HepG2 (cell line): ENCODE data around the gene SYPL1. TPM values are rescaled to one million over a fixed set of nuclear protein-coding genes. Genes with fewer than 3 reads are reported as not detected.

Experiments
- GATAD2A ChIP-seq: IDR thresholded peaks from 2 replicates; pipeline ENCODE4 v1.6.1; 2016
- NR3C1 ChIP-seq: sonication (generic); formaldehyde crosslinking; IDR thresholded peaks from 2 replicates; pipeline ENCODE4 v1.4.0; 2020; ENCODE audit warnings: missing genetic modification reagents
- PPARG ChIP-seq: conservative IDR thresholded peaks from 2 replicates; pipeline ENCODE4 v1.6.1; 2016; ENCODE audit warnings: missing biosample characterization, missing genetic modification reagents
- RERE ChIP-seq: IDR thresholded peaks from 2 replicates; pipeline ENCODE4 v1.6.1; 2016; ENCODE audit warnings: low read depth, missing genetic modification reagents, missing compliant biosample characterization
- SPEN ChIP-seq: sonication (generic); formaldehyde crosslinking; IDR thresholded peaks from 2 replicates; pipeline ENCODE4 v1.5.1; 2020; ENCODE audit warnings: low read depth, mild to moderate bottlenecking, missing genetic modification reagents
- ZBTB42 ChIP-seq: sonication (generic); formaldehyde crosslinking; IDR thresholded peaks from 2 replicates; pipeline ENCODE4 v1.5.0; 2020; ENCODE audit warnings: mild to moderate bottlenecking, missing genetic modification reagents
- ZFAT ChIP-seq: sonication (generic); formaldehyde crosslinking; conservative IDR thresholded peaks from 2 replicates; pipeline ENCODE4 v1.8.1; 2023; ENCODE audit warnings: missing genetic modification reagents, inconsistent platforms
- ZNF292 ChIP-seq: sonication (generic); formaldehyde crosslinking; IDR thresholded peaks from 2 replicates; pipeline ENCODE4 v1.8.1; 2022; ENCODE audit warnings: mild to moderate bottlenecking, low read depth, missing genetic modification reagents, borderline replicate concordance
- ZNF337 ChIP-seq: sonication (generic); formaldehyde crosslinking; IDR thresholded peaks from 2 replicates; pipeline ENCODE4 v1.5.1; 2020; ENCODE audit warnings: missing genetic modification reagents, low read depth, mild to moderate bottlenecking, borderline replicate concordance
- ZNF33B ChIP-seq: sonication (generic); formaldehyde crosslinking; IDR thresholded peaks from 2 replicates; pipeline ENCODE4 v1.5.1; 2020; ENCODE audit warnings: mild to moderate bottlenecking, missing genetic modification reagents
- ZNF383 ChIP-seq: sonication (generic); formaldehyde crosslinking; IDR thresholded peaks from 2 replicates; pipeline ENCODE4 v1.4.0; 2020; ENCODE audit warnings: missing genetic modification reagents, mild to moderate bottlenecking, borderline replicate concordance
- ZNF451 ChIP-seq: sonication (generic); formaldehyde crosslinking; IDR thresholded peaks from 2 replicates; pipeline ENCODE4 v1.5.0; 2020; ENCODE audit warnings: mild to moderate bottlenecking, missing genetic modification reagents
- ZNF484 ChIP-seq: sonication (generic); formaldehyde crosslinking; IDR thresholded peaks from 2 replicates; pipeline ENCODE4 v1.5.1; 2020; ENCODE audit warnings: mild to moderate bottlenecking, low read depth, missing genetic modification reagents, borderline replicate concordance
- ZNF564 ChIP-seq: sonication (generic); formaldehyde crosslinking; IDR thresholded peaks from 2 replicates; pipeline ENCODE4 v1.8.1; 2023; ENCODE audit warnings: mild to moderate bottlenecking, missing genetic modification reagents
- ZNF652 ChIP-seq: IDR thresholded peaks from 2 replicates; pipeline ENCODE4 v1.6.1; 2016; ENCODE audit warnings: low read depth, borderline replicate concordance
- ZNF761 ChIP-seq: sonication (generic); formaldehyde crosslinking; conservative IDR thresholded peaks from 2 replicates; pipeline ENCODE4 v1.4.0; 2020; ENCODE audit warnings: mild to moderate bottlenecking, missing genetic modification reagents
- ZNF781 ChIP-seq: sonication (generic); formaldehyde crosslinking; IDR thresholded peaks from 2 replicates; pipeline ENCODE4 v1.5.1; 2020; ENCODE audit warnings: borderline replicate concordance, mild to moderate bottlenecking, missing genetic modification reagents; ENCODE audit errors: not compliant biosample characterization
- ZNF878 ChIP-seq: sonication (generic); formaldehyde crosslinking; IDR thresholded peaks from 2 replicates; pipeline ENCODE4 v1.8.1; 2023; ENCODE audit warnings: mild to moderate bottlenecking, missing genetic modification reagents, moderate library complexity
- polyA plus RNA-seq, 8 experiments: library from polyadenylated mRNA; depleted of rRNA in 3 of 8; stranded (reverse) in 7 of 8; unstranded in 1 of 8; fragments of >200 nt; fragmentation: Illumina TruSeq in 4 of 8; extraction: Trizol in 4 of 8; gene quantifications; 2 replicates each; pipeline versions ENCODE4 v1.2.1 to v1.2.3, GENCODE V29; 2011 to 2016; ENCODE audit warnings: low read depth in 4 of 8, missing spikeins in 1 of 8, mixed read lengths in 1 of 8; ENCODE audit not compliant: insufficient read depth in 1 of 8
- total RNA-seq, 5 experiments: library from RNA; depleted of rRNA; stranded (reverse); fragments of >200 nt; fragmentation: Illumina TruSeq; extraction: Trizol; gene quantifications; 2 replicates each; pipeline ENCODE4 v1.2.3, GENCODE V29; 2016; ENCODE audit warnings: low read depth in 1 of 5
- TF ChIP-seq, protein P1 (sequence below): sonication (generic); formaldehyde crosslinking; IDR thresholded peaks from 2 replicates; pipeline ENCODE4 v1.4.0; 2020; ENCODE audit warnings: missing genetic modification reagents
- TF ChIP-seq, protein P2 (sequence below): sonication (generic); formaldehyde crosslinking; IDR thresholded peaks from 2 replicates; pipeline ENCODE4 v1.4.0; 2020; ENCODE audit warnings: mild to moderate bottlenecking, low read depth, missing genetic modification reagents

SYPL1 gene
- total and polyA plus RNA-seq, 2 of the 13 experiments (the other 11 are each of a cell fraction or from before 2014, with no cell fraction given): 27.5 to 40.2 TPM

DNA sequence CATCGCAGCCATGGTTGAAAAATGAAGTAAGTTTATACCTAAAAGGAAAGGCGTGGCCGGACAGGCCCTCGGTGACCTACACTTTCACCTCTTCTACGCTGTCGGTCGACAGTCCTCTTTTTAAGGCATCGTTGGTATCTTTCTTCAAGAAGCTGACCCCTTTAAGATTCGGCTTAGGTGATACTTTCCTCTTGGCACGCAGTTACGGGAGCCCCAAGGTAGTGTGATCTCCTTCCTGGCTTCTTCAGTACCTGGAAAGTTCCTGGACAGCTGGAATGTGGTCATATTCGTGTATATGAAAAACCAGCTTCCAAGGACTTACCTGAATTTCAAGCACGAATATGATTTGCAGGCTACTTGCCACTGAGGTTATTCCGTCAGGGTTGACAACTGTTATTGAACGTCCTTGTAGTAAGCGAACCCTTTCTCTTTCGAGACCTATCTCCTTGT lies 885 bp upstream of the SYPL1 start (continued):
- no peak for TF ChIP-seq RERE
- TF ChIP-seq NR3C1: no peak
- TF ChIP-seq ZNF781: no peak
- TF ChIP-seq ZNF451 (CRISPR knock-in tag): no peak
- TF ChIP-seq, protein P1, sequence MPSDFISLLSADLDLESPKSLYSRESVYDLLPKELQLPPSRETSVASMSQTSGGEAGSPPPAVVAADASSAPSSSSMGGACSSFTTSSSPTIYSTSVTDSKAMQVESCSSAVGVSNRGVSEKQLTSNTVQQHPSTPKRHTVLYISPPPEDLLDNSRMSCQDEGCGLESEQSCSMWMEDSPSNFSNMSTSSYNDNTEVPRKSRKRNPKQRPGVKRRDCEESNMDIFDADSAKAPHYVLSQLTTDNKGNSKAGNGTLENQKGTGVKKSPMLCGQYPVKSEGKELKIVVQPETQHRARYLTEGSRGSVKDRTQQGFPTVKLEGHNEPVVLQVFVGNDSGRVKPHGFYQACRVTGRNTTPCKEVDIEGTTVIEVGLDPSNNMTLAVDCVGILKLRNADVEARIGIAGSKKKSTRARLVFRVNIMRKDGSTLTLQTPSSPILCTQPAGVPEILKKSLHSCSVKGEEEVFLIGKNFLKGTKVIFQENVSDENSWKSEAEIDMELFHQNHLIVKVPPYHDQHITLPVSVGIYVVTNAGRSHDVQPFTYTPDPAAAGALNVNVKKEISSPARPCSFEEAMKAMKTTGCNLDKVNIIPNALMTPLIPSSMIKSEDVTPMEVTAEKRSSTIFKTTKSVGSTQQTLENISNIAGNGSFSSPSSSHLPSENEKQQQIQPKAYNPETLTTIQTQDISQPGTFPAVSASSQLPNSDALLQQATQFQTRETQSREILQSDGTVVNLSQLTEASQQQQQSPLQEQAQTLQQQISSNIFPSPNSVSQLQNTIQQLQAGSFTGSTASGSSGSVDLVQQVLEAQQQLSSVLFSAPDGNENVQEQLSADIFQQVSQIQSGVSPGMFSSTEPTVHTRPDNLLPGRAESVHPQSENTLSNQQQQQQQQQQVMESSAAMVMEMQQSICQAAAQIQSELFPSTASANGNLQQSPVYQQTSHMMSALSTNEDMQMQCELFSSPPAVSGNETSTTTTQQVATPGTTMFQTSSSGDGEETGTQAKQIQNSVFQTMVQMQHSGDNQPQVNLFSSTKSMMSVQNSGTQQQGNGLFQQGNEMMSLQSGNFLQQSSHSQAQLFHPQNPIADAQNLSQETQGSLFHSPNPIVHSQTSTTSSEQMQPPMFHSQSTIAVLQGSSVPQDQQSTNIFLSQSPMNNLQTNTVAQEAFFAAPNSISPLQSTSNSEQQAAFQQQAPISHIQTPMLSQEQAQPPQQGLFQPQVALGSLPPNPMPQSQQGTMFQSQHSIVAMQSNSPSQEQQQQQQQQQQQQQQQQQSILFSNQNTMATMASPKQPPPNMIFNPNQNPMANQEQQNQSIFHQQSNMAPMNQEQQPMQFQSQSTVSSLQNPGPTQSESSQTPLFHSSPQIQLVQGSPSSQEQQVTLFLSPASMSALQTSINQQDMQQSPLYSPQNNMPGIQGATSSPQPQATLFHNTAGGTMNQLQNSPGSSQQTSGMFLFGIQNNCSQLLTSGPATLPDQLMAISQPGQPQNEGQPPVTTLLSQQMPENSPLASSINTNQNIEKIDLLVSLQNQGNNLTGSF: no peak
- no peak for TF ChIP-seq ZNF761 (CRISPR knock-in tag)
- TF ChIP-seq ZNF652 (CRISPR knock-in tag): no peak
- TF ChIP-seq ZNF484: no peak
- no peak for TF ChIP-seq ZNF292 (CRISPR knock-in tag)
- no peak for TF ChIP-seq SPEN (CRISPR knock-in tag)
- TF ChIP-seq, protein P2, sequence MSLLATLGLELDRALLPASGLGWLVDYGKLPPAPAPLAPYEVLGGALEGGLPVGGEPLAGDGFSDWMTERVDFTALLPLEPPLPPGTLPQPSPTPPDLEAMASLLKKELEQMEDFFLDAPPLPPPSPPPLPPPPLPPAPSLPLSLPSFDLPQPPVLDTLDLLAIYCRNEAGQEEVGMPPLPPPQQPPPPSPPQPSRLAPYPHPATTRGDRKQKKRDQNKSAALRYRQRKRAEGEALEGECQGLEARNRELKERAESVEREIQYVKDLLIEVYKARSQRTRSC (CRISPR knock-in tag): peak; percentile 10; the same call in 1 of the 2 replicates
- TF ChIP-seq ZNF564: no peak
- no peak for TF ChIP-seq ZNF878
- no peak for TF ChIP-seq ZFAT (CRISPR knock-in tag)
- TF ChIP-seq PPARG (CRISPR knock-in tag): no peak
- no peak for TF ChIP-seq ZBTB42 (CRISPR knock-in tag)
- TF ChIP-seq ZNF383 (CRISPR knock-in tag): 0 out of 2 replicates have a peak, but pooled peaks have one; percentile 37
- no peak for TF ChIP-seq ZNF337 (CRISPR knock-in tag)
- no peak for TF ChIP-seq GATAD2A (CRISPR knock-in tag)
- no peak for TF ChIP-seq ZNF33B (CRISPR knock-in tag)
